Measurements from ENCODE around the gene ZBTB1. TPM values are rescaled to one million over a fixed set of nuclear protein-coding genes. Genes with fewer than 3 reads are reported as not detected.

The ZBTB1 gene
- total RNA-seq, 1 donor from 2014 or later: 20.8 TPM

- no peak for DNase-seq (ENCODE audit: low read depth)
- TF ChIP-seq, protein P1, sequence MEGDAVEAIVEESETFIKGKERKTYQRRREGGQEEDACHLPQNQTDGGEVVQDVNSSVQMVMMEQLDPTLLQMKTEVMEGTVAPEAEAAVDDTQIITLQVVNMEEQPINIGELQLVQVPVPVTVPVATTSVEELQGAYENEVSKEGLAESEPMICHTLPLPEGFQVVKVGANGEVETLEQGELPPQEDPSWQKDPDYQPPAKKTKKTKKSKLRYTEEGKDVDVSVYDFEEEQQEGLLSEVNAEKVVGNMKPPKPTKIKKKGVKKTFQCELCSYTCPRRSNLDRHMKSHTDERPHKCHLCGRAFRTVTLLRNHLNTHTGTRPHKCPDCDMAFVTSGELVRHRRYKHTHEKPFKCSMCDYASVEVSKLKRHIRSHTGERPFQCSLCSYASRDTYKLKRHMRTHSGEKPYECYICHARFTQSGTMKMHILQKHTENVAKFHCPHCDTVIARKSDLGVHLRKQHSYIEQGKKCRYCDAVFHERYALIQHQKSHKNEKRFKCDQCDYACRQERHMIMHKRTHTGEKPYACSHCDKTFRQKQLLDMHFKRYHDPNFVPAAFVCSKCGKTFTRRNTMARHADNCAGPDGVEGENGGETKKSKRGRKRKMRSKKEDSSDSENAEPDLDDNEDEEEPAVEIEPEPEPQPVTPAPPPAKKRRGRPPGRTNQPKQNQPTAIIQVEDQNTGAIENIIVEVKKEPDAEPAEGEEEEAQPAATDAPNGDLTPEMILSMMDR (conservative IDR thresholded peaks at IDR 0.05; ENCODE audit: low read depth, low read length): no peak
Measured at GRCh38 chr14:64520699-64521098, 16.1 kb downstream of the ZBTB1 start.

DNA sequence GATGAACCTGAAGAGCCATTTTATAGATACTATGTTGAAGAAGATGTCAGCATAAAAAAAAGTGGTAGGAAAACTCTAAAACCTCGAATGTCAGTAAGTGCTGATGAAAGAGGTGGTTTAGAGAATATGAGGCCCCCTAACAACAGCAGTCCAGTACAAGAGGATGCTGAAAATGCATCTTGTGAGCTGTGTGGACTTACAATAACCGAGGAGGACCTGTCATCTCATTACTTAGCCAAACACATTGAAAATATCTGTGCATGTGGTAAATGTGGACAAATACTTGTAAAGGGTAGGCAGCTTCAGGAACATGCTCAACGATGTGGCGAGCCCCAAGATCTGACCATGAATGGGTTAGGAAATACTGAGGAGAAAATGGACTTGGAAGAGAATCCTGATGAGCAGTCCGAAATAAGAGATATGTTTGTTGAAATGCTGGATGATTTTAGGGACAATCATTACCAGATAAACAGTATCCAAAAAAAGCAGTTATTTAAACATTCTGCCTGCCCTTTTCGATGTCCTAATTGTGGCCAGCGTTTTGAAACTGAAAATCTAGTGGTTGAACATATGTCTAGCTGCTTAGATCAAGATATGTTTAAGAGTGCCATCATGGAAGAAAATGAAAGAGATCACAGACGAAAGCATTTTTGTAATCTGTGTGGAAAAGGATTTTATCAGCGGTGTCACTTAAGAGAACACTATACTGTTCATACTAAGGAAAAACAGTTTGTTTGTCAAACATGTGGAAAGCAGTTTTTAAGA is 18.2 kb downstream of the ZBTB1 start:
- no peak for DNase-seq (ENCODE audit: low read depth)
- TF ChIP-seq, protein P1 (conservative IDR thresholded peaks at IDR 0.05; ENCODE audit: low read depth, low read length): no peak
- no peak overlapping the region for H3K4me3 ChIP-seq (ENCODE audit: low read depth, low read length)

More at GRCh38 chr14:64520699-64521098, 16.1 kb downstream of the ZBTB1 start:
- H3K4me3 ChIP-seq (ENCODE audit: low read depth, low read length): no peak overlapping the region

DNA sequence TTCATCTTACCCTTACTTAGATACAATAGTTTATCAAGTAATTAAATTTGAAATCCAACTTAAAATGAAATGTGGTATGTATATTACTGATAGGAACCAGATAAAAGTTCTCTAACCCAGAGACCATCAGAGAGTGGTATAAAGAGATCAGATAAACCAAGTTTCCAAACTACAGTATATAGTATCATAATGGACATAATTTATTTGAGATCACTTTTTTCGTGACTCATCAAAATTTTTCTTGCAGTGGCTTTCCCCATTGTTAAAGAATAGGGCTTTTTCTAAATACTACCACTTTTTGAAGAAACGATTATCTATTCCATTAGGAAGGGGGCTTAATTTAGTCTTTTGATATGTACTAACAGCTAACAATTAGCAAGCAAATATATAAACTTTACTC is 20.8 kb downstream of the ZBTB1 start:
- H3K4me3 ChIP-seq (ENCODE audit: low read depth, low read length): no peak overlapping the region
- DNase-seq (ENCODE audit: low read depth): no peak
- TF ChIP-seq, protein P1 (conservative IDR thresholded peaks at IDR 0.05; ENCODE audit: low read depth, low read length): no peak

DNA sequence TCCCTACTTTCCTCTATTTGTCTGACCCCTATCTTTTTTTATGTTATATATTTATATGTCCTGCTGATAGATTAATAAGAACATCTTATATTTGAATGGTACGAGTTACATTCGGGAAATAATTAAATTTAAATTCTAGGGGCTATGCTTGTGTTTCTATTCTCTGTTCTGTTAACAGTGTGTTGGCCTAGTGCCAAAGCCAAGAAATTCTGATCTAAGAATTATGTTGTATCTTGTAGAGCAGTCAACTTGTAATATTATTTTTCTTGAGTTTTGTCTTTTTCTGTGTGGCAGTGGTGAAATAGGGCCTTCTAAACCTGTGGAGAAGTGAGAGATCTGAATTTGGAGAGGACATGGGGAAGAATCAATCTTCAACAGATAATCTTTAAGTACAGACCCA is 27.0 kb downstream of the ZBTB1 start:
- DNase-seq (ENCODE audit: low read depth): no peak
- H3K4me3 ChIP-seq (ENCODE audit: low read depth, low read length): no peak overlapping the region
- TF ChIP-seq, protein P1 (conservative IDR thresholded peaks at IDR 0.05; ENCODE audit: low read depth, low read length): no peak

- H3K4me3 ChIP-seq (ENCODE audit: low read depth, low read length): no peak overlapping the region
- TF ChIP-seq, protein P1 (conservative IDR thresholded peaks at IDR 0.05; ENCODE audit: low read depth, low read length): no peak
- no peak for DNase-seq (ENCODE audit: low read depth)
Measured at GRCh38 chr14:64536488-64537245, 32.1 kb downstream of the ZBTB1 start.

GRCh38 chr14:64540208-64541202 is 35.9 kb downstream of the ZBTB1 start, which contains the start of gene HSPA2:
Gene HSPA2 (plus strand): TSS chr14:64540741. CDS start chr14:64540850, 109 bp downstream.
- DNase-seq (ENCODE audit: low read depth): peak; percentile 78
- peak within 1 kb of the TSS; percentile 62 for H3K4me3 ChIP-seq (ENCODE audit: low read depth, low read length)
- TF ChIP-seq, protein P1 (conservative IDR thresholded peaks at IDR 0.05; ENCODE audit: low read depth, low read length): peak; percentile 78
